ENCODE data around the gene CPN2.

DNA sequence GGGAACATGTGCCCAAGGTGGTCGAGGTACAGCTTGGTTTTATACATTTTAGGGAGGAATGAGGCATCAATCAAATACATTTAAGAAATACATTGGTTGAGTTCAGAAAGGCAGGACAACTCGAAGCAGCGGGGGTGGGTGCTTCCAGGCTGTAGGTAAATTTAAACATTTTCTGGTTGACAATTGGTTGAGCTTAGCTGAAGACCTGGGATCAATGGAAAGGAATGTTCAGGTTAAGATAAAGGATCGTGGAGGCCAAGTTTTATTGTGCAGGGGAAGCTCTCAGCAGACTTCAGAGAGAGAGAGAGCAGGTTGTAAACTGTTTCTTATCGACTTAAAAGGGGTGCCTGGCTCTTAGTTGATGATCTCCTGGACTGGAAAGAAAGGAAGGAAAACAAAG is 11.3 kb downstream of the CPN2 start:
- TF ChIP-seq, protein P1, sequence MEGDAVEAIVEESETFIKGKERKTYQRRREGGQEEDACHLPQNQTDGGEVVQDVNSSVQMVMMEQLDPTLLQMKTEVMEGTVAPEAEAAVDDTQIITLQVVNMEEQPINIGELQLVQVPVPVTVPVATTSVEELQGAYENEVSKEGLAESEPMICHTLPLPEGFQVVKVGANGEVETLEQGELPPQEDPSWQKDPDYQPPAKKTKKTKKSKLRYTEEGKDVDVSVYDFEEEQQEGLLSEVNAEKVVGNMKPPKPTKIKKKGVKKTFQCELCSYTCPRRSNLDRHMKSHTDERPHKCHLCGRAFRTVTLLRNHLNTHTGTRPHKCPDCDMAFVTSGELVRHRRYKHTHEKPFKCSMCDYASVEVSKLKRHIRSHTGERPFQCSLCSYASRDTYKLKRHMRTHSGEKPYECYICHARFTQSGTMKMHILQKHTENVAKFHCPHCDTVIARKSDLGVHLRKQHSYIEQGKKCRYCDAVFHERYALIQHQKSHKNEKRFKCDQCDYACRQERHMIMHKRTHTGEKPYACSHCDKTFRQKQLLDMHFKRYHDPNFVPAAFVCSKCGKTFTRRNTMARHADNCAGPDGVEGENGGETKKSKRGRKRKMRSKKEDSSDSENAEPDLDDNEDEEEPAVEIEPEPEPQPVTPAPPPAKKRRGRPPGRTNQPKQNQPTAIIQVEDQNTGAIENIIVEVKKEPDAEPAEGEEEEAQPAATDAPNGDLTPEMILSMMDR (IDR thresholded peaks at IDR 0.05), result no peak
- TF ChIP-seq EZH2 (IDR thresholded peaks at IDR 0.05; ENCODE audit: borderline replicate concordance, insufficient read depth, low read depth, low read length, poor library complexity, severe bottlenecking), result no peak
